CD4-positive, alpha-beta T cell treated with Interleukin-6 for 4 hours (primary cell): ENCODE measurements around the gene ACAP1.
A peak's percentile ranks its signal among the peaks of the same experiment; 100 is the strongest.

Experiments
- DNase-seq: peaks from one replicate; pipeline ENCODE4 v3.0.0-alpha.2; 2020; ENCODE audit warnings: mixed read lengths

ACAP1 gene, protein sequence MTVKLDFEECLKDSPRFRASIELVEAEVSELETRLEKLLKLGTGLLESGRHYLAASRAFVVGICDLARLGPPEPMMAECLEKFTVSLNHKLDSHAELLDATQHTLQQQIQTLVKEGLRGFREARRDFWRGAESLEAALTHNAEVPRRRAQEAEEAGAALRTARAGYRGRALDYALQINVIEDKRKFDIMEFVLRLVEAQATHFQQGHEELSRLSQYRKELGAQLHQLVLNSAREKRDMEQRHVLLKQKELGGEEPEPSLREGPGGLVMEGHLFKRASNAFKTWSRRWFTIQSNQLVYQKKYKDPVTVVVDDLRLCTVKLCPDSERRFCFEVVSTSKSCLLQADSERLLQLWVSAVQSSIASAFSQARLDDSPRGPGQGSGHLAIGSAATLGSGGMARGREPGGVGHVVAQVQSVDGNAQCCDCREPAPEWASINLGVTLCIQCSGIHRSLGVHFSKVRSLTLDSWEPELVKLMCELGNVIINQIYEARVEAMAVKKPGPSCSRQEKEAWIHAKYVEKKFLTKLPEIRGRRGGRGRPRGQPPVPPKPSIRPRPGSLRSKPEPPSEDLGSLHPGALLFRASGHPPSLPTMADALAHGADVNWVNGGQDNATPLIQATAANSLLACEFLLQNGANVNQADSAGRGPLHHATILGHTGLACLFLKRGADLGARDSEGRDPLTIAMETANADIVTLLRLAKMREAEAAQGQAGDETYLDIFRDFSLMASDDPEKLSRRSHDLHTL

DNA sequence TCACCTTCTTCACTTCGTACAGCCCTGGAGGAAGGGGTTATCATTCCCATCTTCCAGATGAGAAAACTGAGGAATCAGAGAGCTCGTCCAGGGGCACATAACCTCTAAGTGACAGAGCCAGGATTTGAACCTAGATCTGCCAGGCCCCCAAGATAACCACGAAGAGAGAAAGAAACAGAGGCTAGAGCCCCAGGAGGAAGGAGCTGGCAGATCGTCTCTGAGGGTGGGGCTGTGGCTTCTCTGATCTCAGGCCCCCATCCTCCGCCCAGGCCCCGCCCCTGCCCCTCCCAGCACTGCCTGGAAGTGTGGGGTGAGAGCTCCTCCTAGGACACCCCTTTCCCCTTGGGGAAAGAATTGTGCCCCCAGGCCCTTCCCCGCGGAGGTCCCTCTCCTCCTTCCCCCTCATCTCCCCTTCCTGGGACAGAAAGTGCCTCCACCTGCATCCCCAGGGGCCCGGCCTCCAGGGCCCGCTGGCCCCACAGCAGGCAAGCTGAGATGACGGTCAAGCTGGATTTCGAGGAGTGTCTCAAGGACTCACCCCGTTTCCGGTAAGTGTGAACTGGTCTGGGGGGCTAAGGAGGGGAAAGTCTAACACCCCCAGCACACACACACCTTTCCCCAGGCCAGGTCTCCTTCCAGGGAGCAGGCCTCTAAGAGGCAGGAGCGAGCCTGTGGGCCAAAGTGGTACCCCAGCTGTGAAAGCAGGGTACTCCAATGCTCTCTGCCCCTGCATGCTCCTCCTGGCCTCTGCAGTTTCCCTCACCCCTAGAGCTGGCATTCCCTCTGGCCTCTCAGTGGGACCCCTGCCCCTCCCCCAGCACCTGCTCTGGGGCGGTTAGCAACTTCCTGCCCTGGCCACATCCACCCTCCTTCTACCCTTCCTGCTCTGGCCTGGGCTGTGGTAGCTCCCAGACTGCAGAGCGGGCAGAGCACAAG, at the start of gene ACAP1:
Gene ACAP1 (plus strand): TSS at position 290 of the 936 bp plus-strand sequence. CDS start 206 bp downstream, at position 496.
- peak; percentile 97 for DNase-seq

DNA sequence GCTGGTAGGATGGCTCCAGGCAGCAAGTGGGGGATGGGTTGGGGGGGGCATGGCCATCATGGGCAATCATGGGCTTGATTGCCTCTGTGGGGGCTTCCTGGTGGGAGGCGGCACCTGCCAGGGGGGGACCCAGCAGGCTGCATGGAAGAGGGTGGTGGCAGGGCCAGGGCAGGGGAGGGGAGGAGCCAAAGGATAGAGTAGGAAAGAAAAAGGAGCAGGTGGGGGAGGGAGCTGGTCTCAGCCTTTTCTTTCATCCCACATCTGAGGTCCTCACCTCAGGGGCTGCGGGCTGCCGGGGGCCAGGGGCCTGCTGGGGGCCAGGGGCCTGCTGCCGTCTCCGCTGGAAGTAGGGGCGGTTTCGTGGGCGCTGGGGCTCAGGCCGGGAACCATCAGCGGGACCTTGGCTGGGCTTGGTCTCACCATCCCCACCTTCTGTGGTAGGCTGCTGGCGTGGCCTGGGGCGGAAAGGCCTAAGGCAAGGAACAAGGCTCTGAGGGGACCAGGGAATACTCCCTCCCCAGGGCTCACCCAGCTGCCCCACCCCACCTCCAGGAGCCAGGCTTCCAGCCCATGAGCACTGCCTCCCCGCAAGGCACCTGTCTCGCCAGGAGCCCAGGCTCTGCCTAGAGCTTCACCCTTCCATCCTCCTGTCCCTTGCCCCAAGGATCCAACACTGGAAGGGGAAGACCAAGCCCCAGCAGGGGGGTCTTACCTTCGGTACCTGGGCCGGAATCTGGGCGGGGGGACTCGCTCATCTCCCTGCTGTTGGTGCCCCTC, 46.9 kb upstream of the ACAP1 start:
- DNase-seq, result no peak

DNA sequence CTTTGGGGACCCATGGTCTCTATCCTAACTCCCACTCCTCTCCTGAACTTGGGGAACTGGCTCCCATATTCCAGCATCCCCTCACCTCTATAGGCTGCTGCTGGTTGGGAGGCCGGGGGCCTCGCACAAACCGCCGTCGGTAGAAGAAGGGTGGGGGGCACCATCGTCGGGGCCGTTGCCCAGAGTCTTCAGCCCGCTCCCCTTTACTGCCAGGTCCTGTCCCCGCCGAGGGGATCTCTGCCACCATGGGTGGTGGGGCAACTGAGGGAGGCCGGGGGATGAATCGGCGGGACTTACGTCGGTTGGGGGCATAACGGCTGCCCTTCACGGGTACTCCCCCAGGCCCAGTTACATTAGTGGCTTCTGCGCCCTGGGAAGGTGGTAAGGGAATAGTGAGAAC, 46.2 kb upstream of the ACAP1 start:
- DNase-seq, result no peak

DNA sequence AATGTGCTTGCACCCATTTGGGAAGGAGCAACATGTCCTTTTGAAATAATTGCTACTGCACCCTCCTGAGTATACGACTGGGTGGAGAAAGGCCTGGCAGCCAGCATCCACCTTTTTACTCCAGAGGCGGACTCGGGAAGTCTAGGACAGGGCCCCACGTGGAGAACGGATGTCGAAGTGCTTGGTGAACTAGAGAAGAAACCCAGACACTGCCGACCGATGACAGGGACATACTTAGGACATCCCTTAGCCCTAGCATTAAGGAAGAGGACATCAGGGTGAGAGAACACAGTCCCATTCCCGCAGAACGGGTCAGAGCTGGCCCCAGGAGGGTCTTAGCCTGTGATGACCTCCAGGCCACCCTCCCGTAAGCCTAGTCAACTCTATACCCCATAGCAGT, 45.6 kb upstream of the ACAP1 start:
- no peak for DNase-seq

DNA sequence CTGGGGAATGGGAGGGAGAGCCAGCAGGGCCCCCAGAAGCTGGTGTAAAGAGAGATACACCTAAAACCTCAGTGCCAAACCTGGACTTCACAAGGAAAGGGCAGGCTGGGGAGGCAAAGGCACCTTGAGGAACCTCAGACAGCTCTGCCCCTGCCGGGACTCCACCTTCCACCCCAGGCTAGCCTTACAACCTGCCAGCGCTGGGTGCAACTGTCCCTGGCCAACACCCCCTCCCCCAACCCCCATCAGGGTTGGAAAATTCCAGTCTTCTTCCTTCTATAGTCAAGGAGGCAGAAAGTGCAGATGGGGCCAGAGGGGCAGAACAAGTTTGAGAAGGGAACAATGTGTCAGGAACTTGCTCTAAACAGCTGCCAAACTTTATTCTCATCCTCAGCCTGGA, 44.1 kb upstream of the ACAP1 start:
- DNase-seq, result no peak

DNA sequence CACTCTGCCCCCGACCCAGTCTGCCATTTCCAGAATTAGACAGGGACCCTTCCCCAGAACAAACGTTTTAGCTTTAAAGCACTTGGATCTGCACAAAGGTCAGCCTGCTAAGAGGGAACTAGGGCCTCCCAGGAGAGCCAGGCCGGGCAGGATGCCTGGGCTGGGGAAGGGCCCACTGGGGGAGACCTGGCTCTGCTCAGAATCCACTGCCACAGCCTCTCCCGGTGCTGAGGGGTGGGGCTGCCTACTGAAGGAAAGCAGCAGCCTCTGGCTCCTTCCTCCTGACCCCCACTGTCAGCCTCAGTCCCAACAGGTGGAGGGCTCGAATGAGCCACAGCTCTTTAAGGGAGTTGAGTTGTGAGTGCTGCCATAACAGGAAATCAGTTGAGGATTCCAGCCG, 43.6 kb upstream of the ACAP1 start:
- no peak for DNase-seq

DNA sequence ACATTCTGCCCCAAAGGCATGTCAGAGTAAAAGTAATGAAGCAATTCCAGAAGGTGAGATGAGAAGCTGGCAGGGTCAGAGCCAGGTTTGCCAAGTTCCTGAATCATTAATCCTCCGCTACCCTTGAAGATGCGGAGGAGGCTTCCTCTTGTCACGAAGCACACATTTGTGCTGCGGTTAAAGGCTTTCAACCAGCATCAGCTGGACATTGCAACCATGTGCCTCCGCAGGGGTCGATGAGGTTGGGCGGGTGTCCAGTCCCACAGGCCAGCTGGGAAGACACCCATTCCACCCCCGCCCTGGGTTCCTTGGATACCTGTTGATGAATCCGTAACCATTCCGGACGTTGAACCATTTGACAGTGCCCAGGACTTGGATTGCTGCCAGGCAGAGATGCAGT, 43.2 kb upstream of the ACAP1 start:
- no peak for DNase-seq

DNA sequence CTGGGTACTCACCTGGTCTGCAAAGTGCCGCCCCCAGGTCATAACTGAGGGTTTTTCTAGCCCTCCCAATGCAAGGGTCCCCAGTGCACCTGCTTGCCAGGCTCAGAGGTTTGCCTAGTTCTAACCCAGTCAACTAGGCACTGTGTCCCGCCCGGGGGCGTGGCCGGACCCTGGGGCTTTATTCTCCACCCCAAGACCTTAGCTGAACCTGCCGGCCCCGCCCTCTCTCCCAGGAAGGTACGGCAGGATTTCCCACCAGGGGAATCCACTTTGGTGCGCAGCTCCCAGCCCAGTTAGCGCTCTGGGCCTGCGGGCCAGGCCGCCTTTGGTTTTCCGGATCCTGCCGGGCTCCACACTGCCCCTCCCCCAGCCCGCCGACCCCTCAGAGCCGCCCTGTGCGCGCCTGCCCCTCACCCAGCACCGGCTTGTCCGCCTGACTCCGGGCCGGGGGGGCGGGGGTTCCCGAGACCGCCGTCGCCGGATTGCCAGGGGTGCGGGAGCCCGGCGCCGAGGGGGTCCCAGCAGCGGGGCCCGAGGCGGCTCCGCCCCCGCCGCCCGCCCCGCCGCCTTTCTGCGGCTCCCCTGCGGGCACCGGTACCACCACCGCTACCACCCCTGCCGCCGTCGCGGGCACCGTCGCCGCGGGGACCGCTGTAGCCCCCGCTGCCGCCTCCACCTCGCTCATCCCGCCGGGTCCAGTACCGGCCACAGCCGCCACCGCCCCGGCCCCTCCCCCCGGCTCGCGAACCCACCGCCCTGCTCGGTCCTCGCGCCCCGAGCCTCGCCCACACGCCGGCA, 42.3 kb upstream of the ACAP1 start:
- peak; percentile 50 for DNase-seq

DNA sequence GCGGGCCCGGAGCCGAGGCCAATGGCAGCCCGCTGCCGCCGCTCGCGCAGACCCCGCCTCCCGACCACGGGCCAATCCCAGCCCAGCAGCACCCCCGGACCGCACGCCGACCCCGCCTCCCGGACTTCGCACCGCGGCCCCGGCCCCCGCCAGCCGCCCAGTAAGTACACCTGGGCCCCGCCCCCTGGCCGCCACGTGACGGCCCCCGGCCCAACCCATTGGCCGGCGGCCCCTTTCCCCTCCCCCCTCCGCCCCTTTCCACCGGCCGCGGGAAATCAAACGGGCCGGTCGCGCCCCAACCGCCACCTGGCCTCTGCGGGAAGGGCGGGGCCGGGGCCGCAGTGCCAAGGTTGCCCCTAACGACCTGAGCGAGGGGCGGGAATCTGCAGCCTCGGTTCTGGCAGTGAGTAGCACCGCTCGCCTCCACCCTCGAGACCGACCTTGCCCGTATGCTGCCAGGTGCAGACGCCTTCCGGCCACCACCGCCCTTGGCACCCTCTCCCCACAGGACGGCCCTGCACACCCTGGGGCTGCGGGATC, 41.6 kb upstream of the ACAP1 start, which contains the start of gene YBX2:
Gene YBX2 (minus strand): TSS at position 26 of the 540 bp plus-strand sequence. CDS start 139 bp downstream, outside the sequence.
- peak; percentile 82 for DNase-seq

DNA sequence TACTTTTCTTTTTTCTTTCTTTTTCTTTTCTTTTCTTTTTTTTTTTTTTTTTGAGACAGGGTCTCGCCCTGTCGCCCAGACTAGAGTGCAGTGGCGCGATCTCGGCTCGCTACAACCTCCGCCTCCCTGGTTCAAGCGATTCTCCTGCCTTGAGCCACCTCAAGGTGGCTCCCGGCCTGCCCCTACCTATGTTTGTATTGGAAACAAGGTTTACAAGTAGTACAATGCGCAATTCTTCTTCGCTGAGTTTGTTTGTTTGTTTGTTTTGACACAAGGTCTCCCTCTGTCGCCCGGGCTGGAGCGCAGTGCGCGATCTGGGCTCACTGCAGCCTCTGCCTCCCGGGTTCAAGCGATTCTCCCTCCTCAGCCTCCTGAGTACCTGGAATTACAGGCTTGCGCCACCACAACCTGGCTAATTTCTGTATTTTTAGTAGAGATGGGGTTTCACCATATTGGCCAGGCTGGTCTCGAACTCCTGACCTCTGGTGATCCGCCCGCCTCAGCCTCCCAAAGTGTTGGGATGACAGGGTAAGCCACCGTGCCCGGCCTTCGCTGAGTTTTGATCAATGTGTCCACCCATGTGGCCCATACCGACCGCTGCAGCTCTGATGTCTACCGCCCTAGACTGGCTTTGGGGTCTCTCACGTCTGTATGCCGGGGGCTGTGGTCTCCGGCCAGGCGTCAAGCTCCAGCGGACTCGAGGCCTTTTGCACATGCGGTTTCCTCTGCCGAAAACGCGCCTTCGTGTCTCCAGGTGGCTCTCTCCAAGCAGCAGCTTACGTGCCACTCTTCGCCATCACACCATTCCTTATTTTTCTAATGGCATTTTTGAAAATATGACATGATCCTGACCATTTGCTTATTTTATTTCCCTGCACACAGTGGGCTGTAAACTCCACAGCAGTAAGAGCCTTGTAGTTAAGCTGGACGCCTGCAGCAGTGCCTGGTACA, 40.8 kb upstream of the ACAP1 start:
- DNase-seq, result no peak

DNA sequence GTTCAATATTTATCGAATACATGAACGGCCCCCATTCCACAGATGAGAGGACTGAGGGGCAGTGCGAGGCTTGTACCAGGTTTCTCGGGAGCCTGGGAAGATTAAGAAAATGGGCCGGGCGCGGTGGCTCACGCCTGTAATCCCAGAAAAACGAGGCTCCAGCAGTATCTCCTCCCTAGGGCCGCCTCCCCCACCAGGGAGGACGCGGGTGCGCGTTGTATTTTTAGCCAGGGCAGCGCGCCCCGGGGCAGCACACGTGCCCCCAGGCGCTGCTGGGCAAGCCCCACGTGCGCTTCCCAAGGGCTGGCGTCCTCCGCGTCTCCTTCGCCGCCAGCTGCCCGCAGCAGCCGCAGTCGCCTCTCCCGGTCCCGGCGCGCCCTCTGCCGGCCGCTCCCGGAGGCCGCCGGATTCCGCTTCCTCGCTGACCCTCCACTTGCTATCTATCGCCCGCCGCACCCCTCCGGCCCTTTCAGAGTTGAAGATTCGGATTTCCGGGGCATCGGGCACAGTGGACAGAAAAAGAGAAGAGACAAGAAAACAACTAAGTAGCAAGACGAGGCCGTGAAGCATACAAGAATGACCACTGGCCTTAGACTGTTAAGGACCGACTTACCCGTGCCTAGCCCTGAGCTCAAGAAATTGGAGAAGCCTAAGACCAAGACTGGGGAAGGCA, 40.0 kb upstream of the ACAP1 start:
- DNase-seq, result peak; percentile 76

DNA sequence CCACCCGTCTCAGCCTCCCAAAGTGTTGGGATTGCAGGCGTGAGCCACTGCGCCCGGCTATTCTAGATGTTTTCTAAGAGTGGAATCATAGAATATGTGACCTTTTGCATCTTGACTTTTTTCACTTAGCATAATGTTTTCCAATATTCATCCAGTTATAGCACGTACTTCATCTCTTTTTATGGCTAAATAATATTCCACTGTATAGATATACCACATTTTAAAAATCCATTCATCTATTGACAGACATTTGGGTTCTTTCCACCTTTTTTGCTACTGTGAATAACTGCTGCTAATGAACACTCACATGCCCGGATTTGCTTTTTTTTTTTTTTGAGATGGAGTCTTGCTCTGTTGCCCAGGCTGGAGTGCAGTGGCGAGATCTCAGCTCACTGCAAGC, 32.1 kb upstream of the ACAP1 start:
- no peak for DNase-seq

DNA sequence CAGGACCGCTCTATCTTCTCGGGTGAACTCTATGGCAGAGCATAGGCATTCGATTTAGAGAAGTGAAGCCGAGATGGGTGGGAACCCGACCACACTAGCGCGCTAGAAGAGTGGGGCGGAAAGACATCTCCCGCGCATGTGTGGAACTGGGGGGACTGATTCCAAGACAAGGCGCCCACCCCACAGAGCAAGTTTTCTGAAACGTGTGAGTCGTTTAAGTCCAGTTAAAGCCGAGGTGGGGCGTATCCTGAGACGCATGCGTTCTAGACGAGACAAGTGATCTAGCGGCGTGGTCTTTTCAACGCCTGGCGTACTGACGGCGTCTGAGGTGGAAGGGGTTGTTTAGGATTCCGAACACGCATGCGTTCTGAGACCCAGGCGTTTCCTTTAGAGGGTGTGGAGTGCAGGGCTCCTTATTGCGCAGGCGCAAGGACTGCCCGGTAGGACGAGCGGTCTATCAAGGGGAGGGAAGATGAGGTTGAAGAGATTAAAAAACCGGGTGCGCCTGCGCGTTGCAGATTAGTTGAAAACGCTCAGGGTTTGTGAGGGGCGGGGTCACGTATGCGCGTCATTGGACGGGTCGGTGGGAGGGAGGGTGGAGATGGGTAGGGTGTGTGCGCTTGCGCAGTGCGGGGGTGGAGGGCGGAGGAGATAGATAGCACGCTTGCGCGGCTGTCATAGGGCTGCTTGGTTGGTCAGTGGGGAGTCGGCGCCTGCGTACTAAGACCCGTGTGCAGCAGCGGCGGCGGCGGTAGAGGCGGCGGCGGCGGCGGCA, 29.2 kb upstream of the ACAP1 start, which contains the start of gene EIF5A:
Gene EIF5A (plus strand): TSS at position 718 of the 775 bp plus-strand sequence. CDS start 2,008 bp downstream, outside the sequence.
- peak; percentile 100 for DNase-seq

DNA sequence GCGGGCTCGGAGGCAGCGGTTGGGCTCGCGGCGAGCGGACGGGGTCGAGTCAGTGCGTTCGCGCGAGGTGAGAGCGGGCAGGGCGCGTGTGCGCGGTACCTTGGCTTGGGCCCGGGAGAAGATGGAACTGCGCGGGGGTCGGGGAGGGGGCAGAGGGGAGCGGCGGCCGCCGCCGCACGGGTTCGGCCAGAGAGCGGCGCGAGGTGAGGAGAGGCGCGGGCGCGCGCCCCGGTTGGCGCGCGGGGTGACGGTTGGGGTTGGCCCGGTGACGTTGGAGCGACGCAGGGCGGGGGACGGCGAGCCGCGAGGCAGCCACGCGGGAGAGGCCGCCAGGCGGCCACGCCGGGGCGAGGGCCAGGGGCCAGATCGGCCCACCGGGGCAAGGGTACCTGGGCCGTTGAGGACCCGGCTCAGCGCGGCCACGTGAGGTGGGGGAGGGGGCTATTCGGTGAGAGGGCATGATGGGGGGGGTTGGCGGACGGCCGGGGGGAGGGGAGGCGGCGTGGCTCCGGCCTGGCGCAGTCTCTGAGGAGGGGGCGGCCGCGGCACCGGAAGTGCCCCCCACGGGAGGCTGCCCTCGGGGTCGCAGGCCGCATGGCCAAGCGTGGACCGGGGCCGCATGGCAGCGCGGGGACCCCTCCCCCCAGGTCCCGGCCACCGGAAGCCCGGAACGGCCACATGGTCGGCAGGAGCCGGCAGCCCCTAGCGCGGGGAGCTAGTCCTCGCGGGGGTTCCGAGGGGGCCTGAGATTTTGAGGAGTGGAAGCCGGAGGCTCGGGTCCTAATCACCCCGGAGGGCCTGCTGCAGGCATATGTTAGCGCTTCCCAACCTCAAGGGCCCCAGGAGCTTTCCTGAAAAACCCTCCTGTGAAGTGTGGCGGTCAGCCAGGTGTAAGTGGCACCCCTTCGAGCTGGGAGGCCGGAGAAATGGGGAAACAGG, 28.4 kb upstream of the ACAP1 start:
- peak; percentile 57 for DNase-seq

DNA sequence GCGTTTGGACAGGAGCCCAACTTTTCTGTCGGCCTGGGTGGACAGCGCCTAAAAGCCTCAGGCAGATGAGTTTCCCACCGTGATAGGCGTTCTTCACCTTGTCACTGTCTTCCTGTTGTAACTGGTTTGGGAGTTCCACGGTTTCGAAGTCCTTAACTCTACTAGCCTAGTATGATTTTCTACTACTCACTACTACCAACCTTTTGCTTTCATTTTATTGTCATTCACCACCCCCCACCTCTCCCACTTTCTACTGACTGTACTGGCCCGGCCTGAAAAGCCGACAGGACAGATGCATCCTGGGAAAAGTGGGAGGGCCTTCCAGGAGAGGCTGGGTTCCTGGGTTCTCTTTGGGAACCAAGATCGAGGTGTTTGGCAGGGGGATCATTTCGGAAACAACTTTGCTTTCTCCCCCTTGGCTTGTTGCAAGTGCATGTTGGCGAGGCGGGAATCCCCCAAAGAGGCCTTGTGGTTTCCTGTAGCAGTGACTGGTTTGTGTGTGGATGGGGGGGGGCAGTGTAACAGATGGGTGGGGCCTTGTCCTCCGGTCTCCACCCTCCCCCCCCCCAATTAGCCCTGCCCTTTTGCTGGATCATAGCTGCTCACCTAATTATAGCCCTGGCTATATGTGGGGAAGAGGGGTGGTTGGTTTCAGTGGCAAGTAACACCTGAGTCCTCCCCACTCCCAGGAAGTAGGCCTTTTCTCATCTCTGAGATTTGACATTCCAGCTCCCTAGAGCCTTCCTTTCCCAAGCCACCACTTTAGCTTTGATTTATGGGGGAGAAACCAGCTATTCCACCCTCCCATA, 27.5 kb upstream of the ACAP1 start:
- DNase-seq, result peak; percentile 89

DNA sequence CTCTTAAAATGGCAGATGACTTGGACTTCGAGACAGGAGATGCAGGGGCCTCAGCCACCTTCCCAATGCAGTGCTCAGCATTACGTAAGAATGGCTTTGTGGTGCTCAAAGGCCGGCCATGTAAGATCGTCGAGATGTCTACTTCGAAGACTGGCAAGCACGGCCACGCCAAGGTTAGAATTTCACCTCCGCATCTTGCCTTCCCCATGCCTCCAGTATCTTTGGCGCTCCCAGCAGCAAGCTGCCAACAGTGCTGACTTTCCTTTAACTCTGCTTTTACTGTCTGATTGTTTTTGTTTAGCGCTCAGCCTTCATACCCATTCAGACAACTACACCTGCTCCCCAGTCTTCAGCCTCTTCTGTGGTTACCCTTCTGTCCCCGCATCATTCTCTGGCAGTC, 26.7 kb upstream of the ACAP1 start:
- no peak for DNase-seq
